H9 (cell line): ENCODE measurements around the gene PPP1R9A. TPM values are rescaled to one million over a fixed set of nuclear protein-coding genes. Genes with fewer than 3 reads are reported as not detected.

Source experiments
- DNase-seq: peaks from one replicate; pipeline ENCODE4 v3.0.0-alpha.2; 2017
- H2AFZ ChIP-seq: one replicate; pipeline ENCODE4 v1.6.1; 2013; ENCODE audit warnings: mild to moderate bottlenecking, low read length, control low read depth, moderate library complexity
- H2AK5ac ChIP-seq: 2 replicates; pipeline ENCODE4 v1.6.1; 2013; ENCODE audit warnings: low read length, control low read depth, mixed read lengths; ENCODE audit not compliant: insufficient read length
- H2BK120ac ChIP-seq: one replicate; pipeline ENCODE4 v1.6.1; 2013; ENCODE audit warnings: low read depth, mild to moderate bottlenecking, low read length, control low read depth, inconsistent platforms; ENCODE audit not compliant: poor library complexity, severe bottlenecking
- H2BK12ac ChIP-seq: 2 replicates; pipeline ENCODE4 v1.6.1; 2013; ENCODE audit warnings: low read length, control low read depth, mixed read lengths, low read depth; ENCODE audit not compliant: insufficient read length
- H2BK15ac ChIP-seq: 2 replicates; pipeline ENCODE4 v1.6.1; 2013; ENCODE audit warnings: low read depth, low read length, control low read depth
- H2BK20ac ChIP-seq: one replicate; pipeline ENCODE4 v1.6.1; 2013; ENCODE audit warnings: low read depth, mild to moderate bottlenecking, low read length, control low read depth, inconsistent platforms; ENCODE audit not compliant: poor library complexity, severe bottlenecking
- H2BK5ac ChIP-seq: 2 replicates; pipeline ENCODE4 v1.6.1; 2013; ENCODE audit warnings: low read length, control low read depth, mixed read lengths; ENCODE audit not compliant: insufficient read length
- H3K14ac ChIP-seq: 2 replicates; pipeline ENCODE4 v1.6.1; 2013; ENCODE audit warnings: low read length, control low read depth; ENCODE audit not compliant: insufficient read depth
- H3K18ac ChIP-seq: 2 replicates; pipeline ENCODE4 v1.6.1; 2013; ENCODE audit warnings: low read depth, mild to moderate bottlenecking, mixed read lengths, low read length, control low read depth; ENCODE audit not compliant: insufficient read length
- H3K23ac ChIP-seq: 2 replicates; pipeline ENCODE4 v1.6.1; 2013; ENCODE audit warnings: low read length, control low read depth, mixed read lengths, low read depth; ENCODE audit not compliant: insufficient read length
- H3K23me2 ChIP-seq: 2 replicates; pipeline ENCODE4 v1.6.1; 2013; ENCODE audit warnings: low read depth, mild to moderate bottlenecking, mixed read lengths, low read length, control low read depth; ENCODE audit not compliant: insufficient read length, poor library complexity, severe bottlenecking
- H3K27ac ChIP-seq: 2 replicates; pipeline ENCODE4 v1.5.1; 2013; ENCODE audit warnings: low read length, control low read depth, mixed read lengths, low read depth; ENCODE audit not compliant: insufficient read length
- H3K27me3 ChIP-seq: 2 replicates; pipeline ENCODE4 v1.6.1; 2013; ENCODE audit warnings: low read length, control low read depth, inconsistent platforms; ENCODE audit not compliant: insufficient read depth
- H3K4ac ChIP-seq: 2 replicates; pipeline ENCODE4 v1.6.1; 2013; ENCODE audit warnings: low read depth, mild to moderate bottlenecking, control low read depth, inconsistent platforms, low read length, moderate library complexity
- H3K4me1 ChIP-seq: 2 replicates; pipeline ENCODE4 v1.6.1; 2013; ENCODE audit warnings: low read length, control low read depth, inconsistent platforms; ENCODE audit not compliant: insufficient read depth
- H3K4me2 ChIP-seq: 2 replicates; pipeline ENCODE4 v1.6.1; 2013; ENCODE audit warnings: low read length, control low read depth, mixed read lengths; ENCODE audit not compliant: insufficient read length, insufficient read depth
- H3K56ac ChIP-seq: 2 replicates; pipeline ENCODE4 v1.6.1; 2013; ENCODE audit warnings: low read depth, mild to moderate bottlenecking, mixed read lengths, low read length, control low read depth; ENCODE audit not compliant: insufficient read length
- H3K79me1 ChIP-seq: 2 replicates; pipeline ENCODE4 v1.6.1; 2013; ENCODE audit warnings: low read depth, mild to moderate bottlenecking, moderate library complexity, low read length, control low read depth, inconsistent platforms; ENCODE audit not compliant: insufficient read depth, poor library complexity, severe bottlenecking
- H3K79me2 ChIP-seq: 2 replicates; pipeline ENCODE4 v1.6.1; 2013; ENCODE audit warnings: low read length, control low read depth, inconsistent platforms; ENCODE audit not compliant: insufficient read depth
- H3K9ac ChIP-seq: 2 replicates; pipeline ENCODE4 v1.6.1; 2013; ENCODE audit warnings: low read length, control low read depth, mixed read lengths; ENCODE audit not compliant: insufficient read length; ENCODE audit errors: extremely low read depth
- H3K9me3 ChIP-seq: one replicate; pipeline ENCODE4 v1.6.1; 2013; ENCODE audit warnings: low read depth, low read length, inconsistent platforms; ENCODE audit not compliant: control insufficient read depth
- H3T11ph ChIP-seq: one replicate; pipeline ENCODE4 v1.6.1; 2013; ENCODE audit warnings: mild to moderate bottlenecking, low read length, control low read depth, inconsistent platforms
- H4K20me1 ChIP-seq: one replicate; pipeline ENCODE4 v1.6.1; 2013; ENCODE audit not compliant: control insufficient read depth, insufficient read length, insufficient read depth
- H4K5ac ChIP-seq: 2 replicates; pipeline ENCODE4 v1.6.1; 2013; ENCODE audit warnings: low read depth, mild to moderate bottlenecking, mixed read lengths, low read length, control low read depth; ENCODE audit not compliant: insufficient read length
- H4K8ac ChIP-seq: replicated peaks from 2 replicates; pipeline ENCODE4 v1.6.1; 2013; ENCODE audit warnings: low read length, control low read depth, mixed read lengths, low read depth; ENCODE audit not compliant: insufficient read length
- H4K91ac ChIP-seq: 2 replicates; pipeline ENCODE4 v1.6.1; 2013; ENCODE audit warnings: low read depth, mild to moderate bottlenecking, moderate library complexity, mixed read lengths, low read length, control low read depth; ENCODE audit not compliant: insufficient read length
- H3K27ac Mint-ChIP-seq, 3 experiments: 2 replicates in 2 of 3; 3 replicates in 1 of 3; pipeline ENCODE4 v1.8.0; 2020 to 2021; ENCODE audit warnings: mixed read lengths in 3 of 3, mild to moderate bottlenecking in 1 of 3, moderate library complexity in 1 of 3
- H3K27me3 Mint-ChIP-seq: 2 replicates; pipeline ENCODE4 v1.8.0; 2021; ENCODE audit warnings: low read depth, mild to moderate bottlenecking, moderate library complexity, mixed read lengths
- H3K36me3 Mint-ChIP-seq, 3 experiments: 2 replicates in 2 of 3; 3 replicates in 1 of 3; pipeline ENCODE4 v1.8.0; 2020 to 2021; ENCODE audit warnings: low read depth in 3 of 3, mixed read lengths in 3 of 3; ENCODE audit not compliant: insufficient read depth in 1 of 3
- H3K4me1 Mint-ChIP-seq, 2 experiments: 2 replicates each; pipeline ENCODE4 v1.8.0; 2020; ENCODE audit warnings: mixed read lengths in 2 of 2
- H3K4me3 Mint-ChIP-seq, 2 experiments: 2 replicates in 1 of 2; 3 replicates in 1 of 2; pipeline ENCODE4 v1.8.0; 2020 to 2021; ENCODE audit warnings: mild to moderate bottlenecking in 2 of 2, mixed read lengths in 2 of 2, moderate library complexity in 1 of 2
- H3K9me3 Mint-ChIP-seq, 2 experiments: 2 replicates in 1 of 2; 3 replicates in 1 of 2; pipeline ENCODE4 v1.8.0; 2020; ENCODE audit warnings: mild to moderate bottlenecking in 2 of 2, mixed read lengths in 2 of 2, moderate library complexity in 1 of 2
- CTCF ChIP-seq: fragments of 200-600 bp; sonication (generic); conservative IDR thresholded peaks from 3 replicates; pipeline ENCODE4 v1.8.0; 2021; ENCODE audit warnings: antibody characterized with exemption, mild to moderate bottlenecking
- WGBS: extraction: QIAGEN DNeasy Blood & Tissue Kit; methylation state at CpG from one replicate; pipeline ENCODE4 v1.1.7; 2013; ENCODE audit warnings: missing lambda C conversion rate, low lambda C conversion rate, mixed read lengths; ENCODE audit not compliant: insufficient read length; ENCODE audit errors: extremely low coverage; 5-methylcytosine and 5-hydroxymethylcytosine counted together
- total RNA-seq: library from RNA; stranded (reverse); gene quantifications from 2 replicates; pipeline ENCODE4 v1.2.1, GENCODE V29; 2021

Gene PPP1R9A
- total RNA-seq, 1 experiment from 2014 or later = 17.0 TPM

- Histone ChIP-seq H3K56ac (no peak overlapping the region), H3T11ph (no peak overlapping the region), H3K4me2 (no peak overlapping the region), H3K27ac (no peak overlapping the region), H3K18ac (no peak overlapping the region), H3K9ac (no peak overlapping the region), H3K23ac (no peak overlapping the region), H3K4ac (no peak overlapping the region), H2BK15ac (no peak overlapping the region), H3K79me2 (no peaks in the 10 kb centered on the region), H3K9me3 (no peaks in the 10 kb centered on the region), H2AK5ac (no peak overlapping the region), H4K91ac (no peak overlapping the region), H2BK120ac (no peak overlapping the region), H2AFZ (no peak overlapping the region), H3K27me3 (no peaks in the 10 kb centered on the region), H2BK12ac (no peak overlapping the region), H4K8ac (no peak overlapping the region), H3K79me1 (no peaks in the 10 kb centered on the region), H3K23me2 (no peaks in the 10 kb centered on the region), H2BK20ac (no peak overlapping the region), H2BK5ac (no peak overlapping the region), H3K4me1 (no peaks in the 10 kb centered on the region), H3K14ac (no peak overlapping the region), H4K20me1 (no peaks in the 10 kb centered on the region), H4K5ac (no peak overlapping the region)
- DNase-seq = no peak
- no peak for TF ChIP-seq CTCF
- no peak overlapping the region for H3K4me3 Mint-ChIP-seq
- H3K9me3 Mint-ChIP-seq = no peaks in the 10 kb centered on the region; a peak in 1 of 5 replicates
- no CpG with 5 or more reads among the region's 4 CpGs for WGBS
- H3K27ac Mint-ChIP-seq = no peak overlapping the region
- H3K36me3 Mint-ChIP-seq = no peaks in the 10 kb centered on the region
- H3K27me3 Mint-ChIP-seq = no peaks in the 10 kb centered on the region; the same call in 1 of the 2 replicates
- H3K4me1 Mint-ChIP-seq = peaks cover 2 to 5% of the 10 kb centered on the region in 2 experiments; a peak in 2 of 4 replicates
Measured at GRCh38 chr7:95312561-95312960, 405.2 kb downstream of the PPP1R9A start.
